ENCODE measurements around the gene SPDYE1. TPM values are rescaled to one million over a fixed set of nuclear protein-coding genes. Genes with fewer than 3 reads are reported as not detected.

The SPDYE1 gene
- total RNA-seq, 4 donors from 2014 or later, result not detected

- intact Hi-C loops (cut with DNase I), result no loop called here
- peak; percentile 94 to 96 for DNase-seq
- peaks cover 0 to 4% of the 10 kb centered on the region in 2 donors for H3K36me3 ChIP-seq
- peak within 1 kb of the TSS; percentile 44 to 65 (median 52) for H3K27ac ChIP-seq
- H3K9me3 ChIP-seq, result no peaks in the 10 kb centered on the region
- H3K27me3 ChIP-seq, result no peaks in the 10 kb centered on the region
- peak within 1 kb of the TSS; percentile 89 to 99 (median 91) for H3K4me3 ChIP-seq (replicated peaks in 1 of 3)
- 1 to 2% methylated on average over 9 to 38 of the region's 74 CpGs for WGBS, 2 donors
- H3K4me1 ChIP-seq, result peaks cover 18 to 28% of the 10 kb centered on the region in 2 donors
- TF ChIP-seq, protein P1, sequence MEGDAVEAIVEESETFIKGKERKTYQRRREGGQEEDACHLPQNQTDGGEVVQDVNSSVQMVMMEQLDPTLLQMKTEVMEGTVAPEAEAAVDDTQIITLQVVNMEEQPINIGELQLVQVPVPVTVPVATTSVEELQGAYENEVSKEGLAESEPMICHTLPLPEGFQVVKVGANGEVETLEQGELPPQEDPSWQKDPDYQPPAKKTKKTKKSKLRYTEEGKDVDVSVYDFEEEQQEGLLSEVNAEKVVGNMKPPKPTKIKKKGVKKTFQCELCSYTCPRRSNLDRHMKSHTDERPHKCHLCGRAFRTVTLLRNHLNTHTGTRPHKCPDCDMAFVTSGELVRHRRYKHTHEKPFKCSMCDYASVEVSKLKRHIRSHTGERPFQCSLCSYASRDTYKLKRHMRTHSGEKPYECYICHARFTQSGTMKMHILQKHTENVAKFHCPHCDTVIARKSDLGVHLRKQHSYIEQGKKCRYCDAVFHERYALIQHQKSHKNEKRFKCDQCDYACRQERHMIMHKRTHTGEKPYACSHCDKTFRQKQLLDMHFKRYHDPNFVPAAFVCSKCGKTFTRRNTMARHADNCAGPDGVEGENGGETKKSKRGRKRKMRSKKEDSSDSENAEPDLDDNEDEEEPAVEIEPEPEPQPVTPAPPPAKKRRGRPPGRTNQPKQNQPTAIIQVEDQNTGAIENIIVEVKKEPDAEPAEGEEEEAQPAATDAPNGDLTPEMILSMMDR (IDR thresholded peaks at IDR 0.05), result no peak
- TF ChIP-seq POLR2A (IDR thresholded peaks at IDR 0.05), result peak in 1 of 2 donors; percentile 89
Observed at GRCh38 chr7:44044315-44045225, 46.9 kb downstream of the SPDYE1 start, which contains the start of gene DBNL. DBNL (plus strand) TSS chr7:44044702; CDS start chr7:44044738, 36 bp downstream.

GRCh38 chr7:44045226-44046014 is 47.7 kb downstream of the SPDYE1 start:
- Histone ChIP-seq H3K4me3 (replicated peaks in 1 of 3) (peak overlapping the region; percentile 89 to 99 (median 91)), H3K27me3 (no peaks in the 10 kb centered on the region), H3K4me1 (peaks cover 18 to 28% of the 10 kb centered on the region in 2 donors), H3K27ac (peak overlapping the region; percentile 44 to 65 (median 52)), H3K36me3 (peaks cover 8 to 10% of the 10 kb centered on the region in 2 donors), H3K9me3 (no peaks in the 10 kb centered on the region)
- intact Hi-C loops (cut with DNase I), result no loop called here
- WGBS, 2 donors, result 27 to 28% methylated on average over 15 of the region's 15 CpGs
- DNase-seq, result no peak
- TF ChIP-seq, protein P1 (IDR thresholded peaks at IDR 0.05), result no peak
- TF ChIP-seq POLR2A (IDR thresholded peaks at IDR 0.05), result no peak

DNA sequence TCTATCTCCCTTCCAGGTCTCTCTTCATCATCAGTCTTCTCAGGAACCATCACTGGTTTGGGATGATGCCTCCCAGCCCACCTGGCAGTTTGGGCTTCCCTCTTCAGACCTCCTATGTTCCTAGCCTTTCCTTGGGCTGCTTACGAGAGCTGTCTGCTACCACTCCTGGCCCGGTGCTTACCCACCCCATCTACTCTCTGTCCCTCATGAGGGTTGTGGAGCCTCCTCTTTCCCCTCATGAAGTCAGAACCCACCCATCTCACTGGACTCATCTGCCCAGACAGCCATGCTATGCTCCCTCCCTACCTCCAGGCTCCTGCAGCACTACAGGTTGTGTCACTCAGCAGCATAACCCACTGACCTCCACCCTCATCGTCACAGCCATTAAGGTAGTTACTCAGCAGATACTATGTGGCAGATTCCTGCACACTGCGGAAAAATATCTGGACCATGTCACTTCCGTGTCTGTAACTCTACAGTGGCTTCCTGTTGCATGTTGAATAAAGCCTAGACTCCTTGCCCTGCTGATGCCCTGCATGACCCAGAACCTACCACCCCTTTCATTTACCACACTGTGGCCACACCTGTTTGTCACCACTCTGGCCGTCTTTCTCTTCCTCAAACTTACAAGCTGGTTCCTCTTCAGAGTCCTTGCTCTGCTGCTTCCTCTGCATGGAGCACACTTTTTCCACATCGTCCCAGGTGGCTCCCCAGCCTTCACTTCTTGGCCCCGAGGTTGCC is 48.8 kb downstream of the SPDYE1 start:
- no peak for DNase-seq
- no peak for TF ChIP-seq POLR2A (IDR thresholded peaks at IDR 0.05)
- TF ChIP-seq, protein P1 (IDR thresholded peaks at IDR 0.05), result no peak
- no peak overlapping the region for H3K4me3 ChIP-seq (replicated peaks in 1 of 3)
- intact Hi-C loops (cut with DNase I), result no loop called here
- H3K36me3 ChIP-seq, result peaks cover 16 to 18% of the 10 kb centered on the region in 2 donors
- no peaks in the 10 kb centered on the region for H3K27me3 ChIP-seq
- no peaks in the 10 kb centered on the region for H3K9me3 ChIP-seq
- peaks cover 14 to 23% of the 10 kb centered on the region in 2 donors for H3K4me1 ChIP-seq
- 78% methylated on average over 8 of the region's 8 CpGs for WGBS, 2 donors
- H3K27ac ChIP-seq, result no peak overlapping the region

DNA sequence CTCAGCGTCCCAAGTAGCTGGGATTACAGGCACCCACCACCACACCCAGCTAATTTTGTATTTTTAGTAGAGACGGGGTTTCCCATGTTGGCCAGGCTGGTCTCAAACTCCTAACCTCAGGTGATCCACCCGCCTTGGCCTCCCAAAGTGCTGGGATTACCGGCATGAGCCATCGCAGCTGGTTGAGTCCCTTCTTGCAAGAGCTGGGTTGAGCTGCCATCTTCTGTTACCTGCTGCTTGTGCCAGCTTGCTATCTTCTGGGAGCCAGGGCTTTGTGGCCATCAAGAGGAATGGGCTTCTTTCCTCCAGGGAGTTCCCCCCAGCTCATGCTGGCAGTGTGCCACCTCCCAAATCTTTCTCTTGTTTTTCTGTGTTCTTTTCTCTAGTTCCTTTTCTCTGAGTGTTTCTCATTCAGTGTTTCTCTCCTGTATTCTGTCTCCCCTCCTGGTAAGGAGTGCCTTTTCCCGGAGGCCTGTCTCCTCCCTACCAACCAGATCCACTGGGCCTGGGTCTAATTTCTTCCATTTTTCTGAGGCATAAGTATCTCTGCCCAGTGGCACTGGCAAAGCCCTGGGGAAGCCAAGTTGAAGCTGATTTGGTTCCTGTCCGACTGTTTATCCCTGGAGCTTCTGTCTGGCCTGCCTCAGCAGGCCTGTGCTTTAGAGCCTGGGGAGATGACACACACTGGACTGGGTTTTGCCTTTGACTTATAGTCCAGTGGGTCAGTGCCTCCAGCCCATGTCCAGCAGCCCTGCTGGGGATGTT is 50.5 kb downstream of the SPDYE1 start:
- no peak for DNase-seq
- H3K4me3 ChIP-seq (replicated peaks in 1 of 3), result no peak overlapping the region
- no peak overlapping the region for H3K27ac ChIP-seq
- intact Hi-C loops (cut with DNase I), result no loop called here
- H3K9me3 ChIP-seq, result no peaks in the 10 kb centered on the region
- 91 to 94% methylated on average over 7 of the region's 7 CpGs for WGBS, 2 donors
- TF ChIP-seq, protein P1 (IDR thresholded peaks at IDR 0.05), result no peak
- TF ChIP-seq POLR2A (IDR thresholded peaks at IDR 0.05), result no peak
- H3K27me3 ChIP-seq, result no peaks in the 10 kb centered on the region
- H3K36me3 ChIP-seq, result peaks cover 24 to 32% of the 10 kb centered on the region in 2 donors
- peaks cover 14 to 23% of the 10 kb centered on the region in 2 donors for H3K4me1 ChIP-seq
